Tibial artery (tissue), 4 donors: Measurements from ENCODE around the gene HEXA.

ENCODE experiments used
- DNase-seq, 2 donors: peaks; one replicate each; pipeline ENCODE4 v3.0.0-alpha.2; 2019
- H3K27ac ChIP-seq, 2 donors: fragments of 200-600 bp; sonication (generic) in 1 of 2; 1 replicate in 1 of 2; 2 replicates in 1 of 2; pipeline ENCODE4 v1.5.1; 2018 to 2019; ENCODE audit warnings: mild to moderate bottlenecking in 1 of 2
- H3K27me3 ChIP-seq, 2 donors: fragments of 200-600 bp; sonication (generic) in 1 of 2; one replicate each; pipeline versions ENCODE4 v1.5.1 to v1.6.0; 2016 to 2019
- H3K36me3 ChIP-seq, 3 donors: fragments of 200-600 bp; sonication (generic) in 2 of 3; one replicate each; pipeline ENCODE4 v1.5.1; 2016 to 2019; ENCODE audit warnings: mild to moderate bottlenecking in 2 of 3
- H3K4me1 ChIP-seq, 4 donors: fragments of 200-600 bp; sonication (generic) in 2 of 4; 1 replicate in 3 of 4; 2 replicates in 1 of 4; pipeline ENCODE4 v1.5.1; 2016 to 2019
- H3K4me3 ChIP-seq, 2 donors: fragments of 200-600 bp; sonication (generic) in 1 of 2; 1 replicate in 1 of 2; 2 replicates in 1 of 2; pipeline ENCODE4 v1.5.1; 2018 to 2019; ENCODE audit warnings: mild to moderate bottlenecking in 2 of 2
- H3K9me3 ChIP-seq, 3 donors: fragments of 200-600 bp; sonication (generic) in 1 of 3; one replicate each; pipeline ENCODE4 v1.5.1; 2016 to 2019
- CTCF ChIP-seq, 2 experiments: fragments of 200-600 bp in 1 of 2; fragments of 450-650 bp in 1 of 2; IDR thresholded peaks; one replicate each; pipeline ENCODE4 v1.5.1; 2017 to 2019; ENCODE audit warnings: antibody characterized with exemption in 2 of 2, mild to moderate bottlenecking in 1 of 2, moderate library complexity in 1 of 2
- intact Hi-C: fragments of 100-400 bp; cut with DNase I; formaldehyde crosslinking; loops from one replicate; pipeline ENCODE4 v1.15.0; 2023; ENCODE audit warnings: low total_unique reads

The HEXA gene

GRCh38 chr15:72372361-72372760, 3.5 kb downstream of the HEXA start:
- intact Hi-C loops, result loop anchor here (10.0 kb wide), 1 partner anchor 102 kb away; the partner anchor contains the start of gene ARIH1
- Histone ChIP-seq H3K4me3 (no peak overlapping the region), H3K9me3 (no peaks in the 10 kb centered on the region), H3K36me3 (peaks cover 0 to 28% (median 2%) of the 10 kb centered on the region in 3 donors), H3K4me1 (peaks cover 0 to 42% (median 25%) of the 10 kb centered on the region in 4 donors), H3K27ac (no peak overlapping the region), H3K27me3 (no peaks in the 10 kb centered on the region)
- no peak for TF ChIP-seq CTCF (IDR thresholded peaks at IDR 0.05)
- no peak for DNase-seq

GRCh38 chr15:72369964-72370363, 5.8 kb downstream of the HEXA start:
- Histone ChIP-seq H3K27me3 (no peaks in the 10 kb centered on the region), H3K36me3 (peaks cover 0 to 31% (median 3%) of the 10 kb centered on the region in 3 donors), H3K9me3 (no peaks in the 10 kb centered on the region), H3K4me1 (peaks cover 0 to 27% (median 17%) of the 10 kb centered on the region in 4 donors), H3K27ac (no peak overlapping the region), H3K4me3 (no peak overlapping the region)
- no peak for DNase-seq
- no peak for TF ChIP-seq CTCF (IDR thresholded peaks at IDR 0.05)
- intact Hi-C loops, result loop anchor here (10.0 kb wide), 1 partner anchor 105 kb away; the partner anchor contains the start of gene ARIH1

GRCh38 chr15:72368899-72369298, 6.9 kb downstream of the HEXA start:
- DNase-seq, result peak; percentile 66 to 68
- Histone ChIP-seq H3K9me3 (no peaks in the 10 kb centered on the region), H3K4me1 (peaks cover 0 to 19% (median 9%) of the 10 kb centered on the region in 4 donors), H3K4me3 (no peak overlapping the region), H3K27me3 (no peaks in the 10 kb centered on the region), H3K27ac (no peak overlapping the region), H3K36me3 (peaks cover 0 to 31% (median 3%) of the 10 kb centered on the region in 3 donors)
- intact Hi-C loops, result no loop called here
- no peak for TF ChIP-seq CTCF (IDR thresholded peaks at IDR 0.05)

GRCh38 chr15:72368325-72368724, 7.5 kb downstream of the HEXA start:
- Histone ChIP-seq H3K36me3 (peaks cover 0 to 31% (median 3%) of the 10 kb centered on the region in 3 donors), H3K27me3 (no peaks in the 10 kb centered on the region), H3K4me3 (no peak overlapping the region), H3K9me3 (no peaks in the 10 kb centered on the region), H3K27ac (no peak overlapping the region), H3K4me1 (peaks cover 0 to 13% (median 6%) of the 10 kb centered on the region in 4 donors)
- TF ChIP-seq CTCF (IDR thresholded peaks at IDR 0.05), result no peak
- no peak for DNase-seq
- intact Hi-C loops, result no loop called here

GRCh38 chr15:72365844-72366243, 10.0 kb downstream of the HEXA start:
- H3K4me3 ChIP-seq, result no peak overlapping the region
- intact Hi-C loops, result no loop called here
- no peaks in the 10 kb centered on the region for H3K27me3 ChIP-seq
- H3K4me1 ChIP-seq, result peaks cover 0 to 7% (median 0%) of the 10 kb centered on the region in 4 donors
- H3K36me3 ChIP-seq, result peaks cover 0 to 20% (median 3%) of the 10 kb centered on the region in 3 donors
- DNase-seq, result no peak
- H3K27ac ChIP-seq, result no peak overlapping the region
- TF ChIP-seq CTCF (IDR thresholded peaks at IDR 0.05), result no peak
- H3K9me3 ChIP-seq, result no peaks in the 10 kb centered on the region
